Effector memory CD4-positive, alpha-beta T cell (primary cell): Measurements from ENCODE around the gene TBC1D16.

Experiments used
- DNase-seq, 3 donors: peaks; one replicate each; pipeline ENCODE4 v3.0.0-alpha.2; 2020
- H3K27ac ChIP-seq: 2 replicates; pipeline ENCODE4 v1.7.0; 2013; ENCODE audit warnings: mild to moderate bottlenecking, low read length, moderate library complexity; ENCODE audit not compliant: insufficient read depth, poor library complexity, severe bottlenecking
- H3K27me3 ChIP-seq: replicated peaks from 2 replicates; pipeline ENCODE4 v1.7.0; 2013; ENCODE audit warnings: mild to moderate bottlenecking, low read length; ENCODE audit not compliant: insufficient read depth, control insufficient read depth, poor library complexity, severe bottlenecking
- H3K36me3 ChIP-seq: 2 replicates; pipeline ENCODE4 v1.7.0; 2013; ENCODE audit warnings: mild to moderate bottlenecking, low read length, moderate library complexity; ENCODE audit not compliant: control insufficient read depth, insufficient read depth
- H3K4me1 ChIP-seq: 2 replicates; pipeline ENCODE4 v1.7.0; 2013; ENCODE audit warnings: low read length, mild to moderate bottlenecking; ENCODE audit not compliant: control insufficient read depth, insufficient read depth, poor library complexity, severe bottlenecking
- H3K4me3 ChIP-seq: 2 replicates; pipeline ENCODE4 v1.7.0; 2013; ENCODE audit warnings: low read length, low read depth, mild to moderate bottlenecking; ENCODE audit not compliant: insufficient read depth, poor library complexity, severe bottlenecking
- H3K9me3 ChIP-seq: 2 replicates; pipeline ENCODE4 v1.7.0; 2013; ENCODE audit warnings: mild to moderate bottlenecking, low read length, moderate library complexity; ENCODE audit not compliant: control insufficient read depth

The TBC1D16 gene

GRCh38 chr17:79926605-79927135 lies 109.0 kb downstream of the TBC1D16 start:
- DNase-seq: no peak
- no peaks in the 10 kb centered on the region for H3K9me3 ChIP-seq
- H3K4me3 ChIP-seq: no peak overlapping the region
- H3K36me3 ChIP-seq: no peaks in the 10 kb centered on the region
- no peak overlapping the region for H3K27ac ChIP-seq
- peaks cover 16% of the 10 kb centered on the region for H3K27me3 ChIP-seq
- peaks cover 3% of the 10 kb centered on the region for H3K4me1 ChIP-seq

- no peak for DNase-seq
Observed at GRCh38 chr17:79926142-79926604, 109.5 kb downstream of the TBC1D16 start.

GRCh38 chr17:79925242-79925957 lies 110.3 kb downstream of the TBC1D16 start:
- peaks cover 9% of the 10 kb centered on the region for H3K27me3 ChIP-seq

More at GRCh38 chr17:79926142-79926604, 109.5 kb downstream of the TBC1D16 start:
- no peak overlapping the region for H3K27ac ChIP-seq
- no peaks in the 10 kb centered on the region for H3K36me3 ChIP-seq
- H3K4me1 ChIP-seq: peaks cover 3% of the 10 kb centered on the region
- peaks cover 11% of the 10 kb centered on the region for H3K27me3 ChIP-seq
- H3K4me3 ChIP-seq: no peak overlapping the region
- no peaks in the 10 kb centered on the region for H3K9me3 ChIP-seq

GRCh38 chr17:79924639-79924976 lies 111.1 kb downstream of the TBC1D16 start:
- no peak overlapping the region for H3K27ac ChIP-seq
- no peak for DNase-seq
- H3K36me3 ChIP-seq: no peaks in the 10 kb centered on the region
- no peaks in the 10 kb centered on the region for H3K4me1 ChIP-seq
- H3K4me3 ChIP-seq: no peak overlapping the region
- peaks cover 8% of the 10 kb centered on the region for H3K27me3 ChIP-seq
- no peaks in the 10 kb centered on the region for H3K9me3 ChIP-seq

More at GRCh38 chr17:79925242-79925957, 110.3 kb downstream of the TBC1D16 start:
- no peak overlapping the region for H3K4me3 ChIP-seq
- DNase-seq: no peak
- H3K27ac ChIP-seq: no peak overlapping the region
- no peaks in the 10 kb centered on the region for H3K36me3 ChIP-seq
- H3K4me1 ChIP-seq: peaks cover 3% of the 10 kb centered on the region
- no peaks in the 10 kb centered on the region for H3K9me3 ChIP-seq

- Histone ChIP-seq H3K4me1 (no peaks in the 10 kb centered on the region), H3K9me3 (no peaks in the 10 kb centered on the region), H3K27ac (no peak overlapping the region), H3K36me3 (no peaks in the 10 kb centered on the region), H3K27me3 (peaks cover 8% of the 10 kb centered on the region), H3K4me3 (no peak overlapping the region)
- no peak for DNase-seq
Observed at GRCh38 chr17:79923974-79924638, 111.6 kb downstream of the TBC1D16 start.

GRCh38 chr17:79922798-79923197 lies 112.9 kb downstream of the TBC1D16 start:
- no peaks in the 10 kb centered on the region for H3K4me1 ChIP-seq
- H3K27ac ChIP-seq: no peak overlapping the region
- no peak overlapping the region for H3K4me3 ChIP-seq
- no peak for DNase-seq
- no peaks in the 10 kb centered on the region for H3K36me3 ChIP-seq
- peaks cover 8% of the 10 kb centered on the region for H3K27me3 ChIP-seq
- H3K9me3 ChIP-seq: no peaks in the 10 kb centered on the region

GRCh38 chr17:79922116-79922601 lies 113.5 kb downstream of the TBC1D16 start:
- peaks cover 8% of the 10 kb centered on the region for H3K27me3 ChIP-seq

GRCh38 chr17:79921411-79922115 lies 114.1 kb downstream of the TBC1D16 start:
- Histone ChIP-seq H3K4me1 (no peaks in the 10 kb centered on the region), H3K36me3 (no peaks in the 10 kb centered on the region), H3K27me3 (peaks cover 8% of the 10 kb centered on the region), H3K4me3 (no peak overlapping the region), H3K9me3 (no peaks in the 10 kb centered on the region), H3K27ac (no peak overlapping the region)
- DNase-seq: no peak

More at GRCh38 chr17:79922116-79922601, 113.5 kb downstream of the TBC1D16 start:
- Histone ChIP-seq H3K9me3 (no peaks in the 10 kb centered on the region), H3K36me3 (no peaks in the 10 kb centered on the region), H3K4me3 (no peak overlapping the region), H3K27ac (no peak overlapping the region), H3K4me1 (no peaks in the 10 kb centered on the region)
- DNase-seq: no peak

GRCh38 chr17:79920751-79921410 lies 114.8 kb downstream of the TBC1D16 start:
- Histone ChIP-seq H3K27ac (no peak overlapping the region), H3K4me1 (no peaks in the 10 kb centered on the region), H3K4me3 (no peak overlapping the region), H3K9me3 (no peaks in the 10 kb centered on the region), H3K36me3 (no peaks in the 10 kb centered on the region), H3K27me3 (peaks cover 8% of the 10 kb centered on the region)
- no peak for DNase-seq
